Activated B cell treated with CpG ODN at 0.5 μM for 24 hours (primary cell): ENCODE results near the gene SPTBN4. TPM values are rescaled to one million over a fixed set of nuclear protein-coding genes. Genes with fewer than 3 reads are reported as not detected.

Experiments
- ATAC-seq: fragments of 200-7000 bp; cut with Tn5 transposase; one replicate; pipeline ENCODE4 v1.10.0; 2021; ENCODE audit warnings: low read depth, mild to moderate bottlenecking, moderate library complexity
- CTCF ChIA-PET: fragments of 350-600 bp; sonication (Branson Sonifier 250); formaldehyde crosslinking; loops from one replicate; lab custom pipeline; 2021; ENCODE audit warnings: antibody characterized with exemption; lab: Charles Lee
- POLR2A ChIA-PET: fragments of 350-600 bp; sonication (Branson Sonifier 250); formaldehyde crosslinking; loops from one replicate; lab custom pipeline; 2021; ENCODE audit warnings: antibody characterized with exemption; lab: Charles Lee
- DNase-seq: peaks from one replicate; pipeline ENCODE4 v3.0.0; 2022
- H3K27ac Mint-ChIP-seq: one replicate; pipeline ENCODE4 v1.8.0; 2020; ENCODE audit warnings: mixed read lengths
- H3K27me3 Mint-ChIP-seq: one replicate; pipeline ENCODE4 v1.8.0; 2021; ENCODE audit warnings: mixed read lengths
- H3K36me3 Mint-ChIP-seq: one replicate; pipeline ENCODE4 v1.8.0; 2021; ENCODE audit warnings: low read depth, mixed read lengths
- H3K4me1 Mint-ChIP-seq: one replicate; pipeline ENCODE4 v1.8.0; 2021; ENCODE audit warnings: mixed read lengths
- H3K4me3 Mint-ChIP-seq: one replicate; pipeline ENCODE4 v1.8.0; 2020; ENCODE audit warnings: mild to moderate bottlenecking, mixed read lengths
- H3K9me3 Mint-ChIP-seq: one replicate; pipeline ENCODE4 v1.8.0; 2020; ENCODE audit warnings: mixed read lengths
- CTCF ChIP-seq: fragments of 200-600 bp; IDR thresholded peaks from one replicate; pipeline ENCODE4 v1.8.0; 2022; ENCODE audit warnings: antibody characterized with exemption, mild to moderate bottlenecking
- intact Hi-C: fragments of 100-400 bp; cut with micrococcal nuclease; formaldehyde crosslinking; loops from one replicate; pipeline ENCODE4 v1.15.1; 2024
- total RNA-seq: library from RNA; stranded (reverse); gene quantifications from 2 replicates; pipeline ENCODE4 v1.2.3, GENCODE V29; 2022

SPTBN4 gene
- total RNA-seq, 1 donor from 2014 or later = 0.20 TPM

GRCh38 chr19:40445780-40446262, 21.0 kb upstream of the SPTBN4 start:
- TF ChIP-seq CTCF = no peak
- Mint-ChIP-seq H3K36me3 (peaks cover 33% of the 10 kb centered on the region), H3K9me3 (no peaks in the 10 kb centered on the region), H3K27ac (no peak overlapping the region), H3K4me1 (peaks cover 24% of the 10 kb centered on the region), H3K27me3 (no peaks in the 10 kb centered on the region), H3K4me3 (no peak overlapping the region)
- DNase-seq (no peak), ATAC-seq (no peak)
- ChIA-PET CTCF (interaction anchor here (3.9 kb wide), 1 partner anchor 26 kb away, joined by 49 read pairs; no protein-coding TSS in a partner anchor), POLR2A (interaction anchor here (3.3 kb wide), 1 partner anchor 18 kb away, joined by 42 read pairs; the partner anchor contains the start of gene BLVRB)
- intact Hi-C loops = no loop called here

- Mint-ChIP-seq H3K4me1 (peaks cover 20% of the 10 kb centered on the region), H3K9me3 (no peaks in the 10 kb centered on the region), H3K27ac (no peak overlapping the region), H3K4me3 (no peak overlapping the region), H3K27me3 (no peaks in the 10 kb centered on the region), H3K36me3 (peaks cover 28% of the 10 kb centered on the region)
- ChIA-PET CTCF (interaction anchor here (0.7 kb wide), 1 partner anchor 26 kb away, joined by 4 read pairs; no protein-coding TSS in a partner anchor), POLR2A (no interaction called here)
- ATAC-seq (no peak), DNase-seq (no peak)
- intact Hi-C loops = no loop called here
- TF ChIP-seq CTCF = no peak
Observed at GRCh38 chr19:40446263-40446784, 20.5 kb upstream of the SPTBN4 start.

DNA sequence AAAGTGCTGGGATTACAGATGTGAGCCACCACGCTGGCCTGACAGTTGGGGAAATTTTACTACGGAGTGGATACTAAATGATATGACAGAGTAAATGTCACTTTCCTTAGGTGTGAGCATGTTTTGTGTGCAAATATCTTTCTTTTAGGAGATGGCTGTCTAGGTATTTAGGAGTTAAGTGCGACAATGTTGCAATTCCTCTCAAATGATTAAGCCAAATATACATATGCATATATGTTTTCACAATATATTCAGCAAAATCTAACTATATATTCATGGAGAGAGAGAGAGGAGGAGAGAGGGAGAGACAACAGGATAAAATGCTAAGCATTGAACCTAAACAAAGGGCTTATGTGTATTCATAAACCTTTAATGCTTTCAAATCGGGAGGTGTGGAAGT, 17.3 kb upstream of the SPTBN4 start:
- Mint-ChIP-seq H3K4me1 (peaks cover 6% of the 10 kb centered on the region), H3K9me3 (no peaks in the 10 kb centered on the region), H3K4me3 (no peak overlapping the region), H3K36me3 (peaks cover 2% of the 10 kb centered on the region), H3K27me3 (no peaks in the 10 kb centered on the region), H3K27ac (no peak overlapping the region)
- TF ChIP-seq CTCF = no peak
- ChIA-PET CTCF (no interaction called here), POLR2A (interaction anchor here (0.7 kb wide), 1 partner anchor 121 kb away, joined by 3 read pairs; no protein-coding TSS in a partner anchor)
- DNase-seq (no peak), ATAC-seq (no peak)
- intact Hi-C loops = no loop called here

- Mint-ChIP-seq H3K27ac (no peak overlapping the region), H3K27me3 (no peaks in the 10 kb centered on the region), H3K4me1 (no peaks in the 10 kb centered on the region), H3K4me3 (no peak overlapping the region), H3K9me3 (no peaks in the 10 kb centered on the region), H3K36me3 (peaks cover 2% of the 10 kb centered on the region)
- POLR2A ChIA-PET = no interaction called here
- DNase-seq = no peak
- TF ChIP-seq CTCF = no peak
- intact Hi-C loops = no loop called here
- ATAC-seq = no peak
- CTCF ChIA-PET = no interaction called here
Observed at GRCh38 chr19:40450664-40451063, 16.1 kb upstream of the SPTBN4 start.

- no peak for TF ChIP-seq CTCF
- POLR2A ChIA-PET = no interaction called here
- H3K4me3 Mint-ChIP-seq = no peak overlapping the region
- DNase-seq (no peak), ATAC-seq (no peak)
- no peak overlapping the region for H3K27ac Mint-ChIP-seq
- no peaks in the 10 kb centered on the region for H3K9me3 Mint-ChIP-seq
- H3K27me3 Mint-ChIP-seq = no peaks in the 10 kb centered on the region
- H3K4me1 Mint-ChIP-seq = no peaks in the 10 kb centered on the region
- CTCF ChIA-PET = no interaction called here
- H3K36me3 Mint-ChIP-seq = peaks cover 2% of the 10 kb centered on the region
- intact Hi-C loops = no loop called here
Observed at GRCh38 chr19:40452016-40452415, 14.8 kb upstream of the SPTBN4 start.
